ENCODE data around the gene OPA1.

OPA1 gene

DNA sequence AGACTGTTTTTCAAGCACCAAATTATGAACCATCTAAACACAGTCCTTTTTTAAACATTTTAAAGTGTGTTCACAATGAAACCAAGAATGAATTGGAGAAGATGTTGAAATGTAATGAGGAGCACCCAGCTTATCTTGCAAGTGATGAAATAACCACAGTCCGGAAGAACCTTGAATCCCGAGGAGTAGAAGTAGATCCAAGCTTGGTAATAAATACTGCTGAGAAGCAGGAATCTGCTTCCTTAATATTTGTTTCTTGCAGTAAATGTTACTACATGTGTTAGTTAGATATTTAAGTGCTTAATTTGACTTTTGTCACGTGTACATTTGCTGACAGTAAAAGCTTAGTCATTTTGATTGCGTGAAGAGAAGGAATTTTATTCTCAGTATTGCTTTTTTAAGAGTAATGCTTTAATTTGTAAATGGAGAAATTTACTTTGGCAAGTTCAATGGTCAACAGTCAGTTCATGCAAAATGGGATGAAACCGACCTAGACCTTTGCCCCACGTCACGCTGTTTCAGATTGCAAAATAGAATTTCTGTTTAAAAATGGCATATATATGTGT is 69.8 kb downstream of the OPA1 start:
- H3K9ac ChIP-seq (ENCODE audit: low read length), result no peak overlapping the region
- no peak overlapping the region for H3K27ac ChIP-seq (ENCODE audit: low read depth, low read length)
- H3K4me3 ChIP-seq (ENCODE audit: low read length), result no peak overlapping the region
- peaks cover 14% of the 10 kb centered on the region for H3K36me3 ChIP-seq (ENCODE audit: control insufficient read depth, insufficient read depth, low read length)
- no peaks in the 10 kb centered on the region for H3K27me3 ChIP-seq (ENCODE audit: control insufficient read depth, insufficient read depth, low read length)
- no peaks in the 10 kb centered on the region for H3K4me1 ChIP-seq (ENCODE audit: control insufficient read depth, insufficient read depth, low read length)

- peaks cover 18% of the 10 kb centered on the region for H3K36me3 ChIP-seq (ENCODE audit: control insufficient read depth, insufficient read depth, low read length)
Measured at GRCh38 chr3:193665370-193665989, 72.5 kb downstream of the OPA1 start.

GRCh38 chr3:193673845-193674244 is 80.8 kb downstream of the OPA1 start:
- H3K4me3 ChIP-seq (ENCODE audit: low read length), result no peak overlapping the region
- no peaks in the 10 kb centered on the region for H3K36me3 ChIP-seq (ENCODE audit: control insufficient read depth, insufficient read depth, low read length)
- H3K9ac ChIP-seq (ENCODE audit: low read length), result no peak overlapping the region
- H3K4me1 ChIP-seq (ENCODE audit: control insufficient read depth, insufficient read depth, low read length), result no peaks in the 10 kb centered on the region
- no peak overlapping the region for H3K27ac ChIP-seq (ENCODE audit: low read depth, low read length)
- no peaks in the 10 kb centered on the region for H3K27me3 ChIP-seq (ENCODE audit: control insufficient read depth, insufficient read depth, low read length)

More at GRCh38 chr3:193665370-193665989, 72.5 kb downstream of the OPA1 start:
- no peak overlapping the region for H3K4me3 ChIP-seq (ENCODE audit: low read length)
- no peaks in the 10 kb centered on the region for H3K4me1 ChIP-seq (ENCODE audit: control insufficient read depth, insufficient read depth, low read length)
- H3K27ac ChIP-seq (ENCODE audit: low read depth, low read length), result no peak overlapping the region
- no peak overlapping the region for H3K9ac ChIP-seq (ENCODE audit: low read length)
- no peaks in the 10 kb centered on the region for H3K27me3 ChIP-seq (ENCODE audit: control insufficient read depth, insufficient read depth, low read length)

- H3K4me3 ChIP-seq (ENCODE audit: low read length), result no peak overlapping the region
- H3K27me3 ChIP-seq (ENCODE audit: control insufficient read depth, insufficient read depth, low read length), result no peaks in the 10 kb centered on the region
- no peak overlapping the region for H3K9ac ChIP-seq (ENCODE audit: low read length)
- H3K4me1 ChIP-seq (ENCODE audit: control insufficient read depth, insufficient read depth, low read length), result no peaks in the 10 kb centered on the region
- H3K36me3 ChIP-seq (ENCODE audit: control insufficient read depth, insufficient read depth, low read length), result no peaks in the 10 kb centered on the region
- no peak overlapping the region for H3K27ac ChIP-seq (ENCODE audit: low read depth, low read length)
Measured at GRCh38 chr3:193674714-193675113, 81.7 kb downstream of the OPA1 start.

DNA sequence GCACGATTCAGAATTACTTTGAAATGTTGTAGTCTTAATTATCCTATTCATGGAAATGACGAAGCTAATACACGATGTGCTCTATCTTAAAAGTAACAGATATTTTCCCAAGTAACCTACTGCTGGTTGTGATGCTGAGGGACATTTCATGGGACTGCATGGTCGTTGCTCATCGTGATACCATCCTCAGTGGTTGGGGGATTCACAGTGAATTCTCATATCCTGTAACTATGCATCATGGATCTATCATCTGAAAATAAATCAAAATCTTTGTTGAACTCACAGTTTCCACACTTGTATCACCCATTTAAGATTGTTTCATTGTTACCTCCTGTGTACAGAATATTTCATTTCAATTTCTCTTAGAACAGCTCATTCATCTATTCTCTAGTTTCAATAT is 84.7 kb downstream of the OPA1 start:
- Histone ChIP-seq H3K36me3 (ENCODE audit: control insufficient read depth, insufficient read depth, low read length) (no peaks in the 10 kb centered on the region), H3K4me1 (ENCODE audit: control insufficient read depth, insufficient read depth, low read length) (no peaks in the 10 kb centered on the region), H3K4me3 (ENCODE audit: low read length) (no peak overlapping the region), H3K27ac (ENCODE audit: low read depth, low read length) (no peak overlapping the region), H3K9ac (ENCODE audit: low read length) (no peak overlapping the region), H3K27me3 (ENCODE audit: control insufficient read depth, insufficient read depth, low read length) (no peaks in the 10 kb centered on the region)

GRCh38 chr3:193680220-193680619 is 87.2 kb downstream of the OPA1 start:
- no peaks in the 10 kb centered on the region for H3K36me3 ChIP-seq (ENCODE audit: control insufficient read depth, insufficient read depth, low read length)
- H3K9ac ChIP-seq (ENCODE audit: low read length), result no peak overlapping the region
- H3K4me3 ChIP-seq (ENCODE audit: low read length), result no peak overlapping the region
- H3K27ac ChIP-seq (ENCODE audit: low read depth, low read length), result no peak overlapping the region
- H3K4me1 ChIP-seq (ENCODE audit: control insufficient read depth, insufficient read depth, low read length), result no peaks in the 10 kb centered on the region
- H3K27me3 ChIP-seq (ENCODE audit: control insufficient read depth, insufficient read depth, low read length), result no peaks in the 10 kb centered on the region

DNA sequence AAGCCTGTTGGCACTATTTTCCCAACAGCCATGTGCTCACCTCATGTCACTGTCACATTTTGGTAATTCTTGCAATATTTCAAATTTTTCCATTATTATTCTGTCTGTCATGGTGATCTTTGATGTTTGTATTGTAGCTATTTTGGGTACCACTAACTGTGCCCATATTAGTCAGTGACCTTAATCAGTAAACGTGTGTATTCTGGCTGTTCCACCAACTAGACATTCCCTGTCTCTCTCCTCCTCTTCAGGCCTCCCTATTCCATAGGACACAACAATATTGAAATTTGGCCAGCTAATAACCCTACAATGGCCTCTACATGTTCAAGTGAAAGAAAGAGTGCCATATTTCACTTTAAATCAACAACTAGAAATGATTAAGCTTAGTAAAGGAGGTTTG is 88.6 kb downstream of the OPA1 start:
- Histone ChIP-seq H3K4me3 (ENCODE audit: low read length) (no peak overlapping the region), H3K27ac (ENCODE audit: low read depth, low read length) (no peak overlapping the region), H3K36me3 (ENCODE audit: control insufficient read depth, insufficient read depth, low read length) (no peaks in the 10 kb centered on the region), H3K9ac (ENCODE audit: low read length) (no peak overlapping the region), H3K4me1 (ENCODE audit: control insufficient read depth, insufficient read depth, low read length) (no peaks in the 10 kb centered on the region), H3K27me3 (ENCODE audit: control insufficient read depth, insufficient read depth, low read length) (no peaks in the 10 kb centered on the region)

- no peaks in the 10 kb centered on the region for H3K27me3 ChIP-seq (ENCODE audit: control insufficient read depth, insufficient read depth, low read length)
- no peaks in the 10 kb centered on the region for H3K4me1 ChIP-seq (ENCODE audit: control insufficient read depth, insufficient read depth, low read length)
- no peak overlapping the region for H3K27ac ChIP-seq (ENCODE audit: low read depth, low read length)
- H3K9ac ChIP-seq (ENCODE audit: low read length), result no peak overlapping the region
- no peak overlapping the region for H3K4me3 ChIP-seq (ENCODE audit: low read length)
- peaks cover 3% of the 10 kb centered on the region for H3K36me3 ChIP-seq (ENCODE audit: control insufficient read depth, insufficient read depth, low read length)
Measured at GRCh38 chr3:193686665-193687483, 93.9 kb downstream of the OPA1 start.

- Histone ChIP-seq H3K27ac (ENCODE audit: low read depth, low read length) (no peak overlapping the region), H3K4me1 (ENCODE audit: control insufficient read depth, insufficient read depth, low read length) (no peaks in the 10 kb centered on the region), H3K36me3 (ENCODE audit: control insufficient read depth, insufficient read depth, low read length) (peaks cover 3% of the 10 kb centered on the region), H3K9ac (ENCODE audit: low read length) (no peak overlapping the region), H3K4me3 (ENCODE audit: low read length) (no peak overlapping the region), H3K27me3 (ENCODE audit: control insufficient read depth, insufficient read depth, low read length) (no peaks in the 10 kb centered on the region)
Measured at GRCh38 chr3:193688834-193689714, 96.1 kb downstream of the OPA1 start.

DNA sequence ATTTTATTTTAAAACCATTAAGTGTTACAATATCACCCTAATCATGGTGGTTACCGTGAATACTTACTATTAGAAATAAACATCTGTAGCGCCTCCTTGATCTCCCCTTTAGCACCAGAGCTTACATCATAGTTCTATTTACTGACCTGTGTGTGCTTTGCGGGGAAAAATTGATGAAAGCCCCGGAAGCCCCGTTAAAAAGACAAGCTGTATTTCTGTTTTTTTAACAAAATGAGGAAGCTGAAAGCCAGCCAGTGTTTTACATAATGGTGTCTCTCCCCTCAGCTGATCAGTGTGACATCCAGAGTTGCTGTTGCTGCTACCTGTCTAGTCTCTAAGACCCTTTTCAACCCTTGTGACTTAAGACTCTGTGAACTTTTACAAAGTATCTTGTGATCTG is 100.8 kb downstream of the OPA1 start:
- H3K27me3 ChIP-seq (ENCODE audit: control insufficient read depth, insufficient read depth, low read length), result no peaks in the 10 kb centered on the region
- H3K36me3 ChIP-seq (ENCODE audit: control insufficient read depth, insufficient read depth, low read length), result peaks cover 3% of the 10 kb centered on the region
- H3K9ac ChIP-seq (ENCODE audit: low read length), result no peak overlapping the region
- no peak overlapping the region for H3K4me3 ChIP-seq (ENCODE audit: low read length)
- H3K4me1 ChIP-seq (ENCODE audit: control insufficient read depth, insufficient read depth, low read length), result no peaks in the 10 kb centered on the region
- H3K27ac ChIP-seq (ENCODE audit: low read depth, low read length), result no peak overlapping the region

DNA sequence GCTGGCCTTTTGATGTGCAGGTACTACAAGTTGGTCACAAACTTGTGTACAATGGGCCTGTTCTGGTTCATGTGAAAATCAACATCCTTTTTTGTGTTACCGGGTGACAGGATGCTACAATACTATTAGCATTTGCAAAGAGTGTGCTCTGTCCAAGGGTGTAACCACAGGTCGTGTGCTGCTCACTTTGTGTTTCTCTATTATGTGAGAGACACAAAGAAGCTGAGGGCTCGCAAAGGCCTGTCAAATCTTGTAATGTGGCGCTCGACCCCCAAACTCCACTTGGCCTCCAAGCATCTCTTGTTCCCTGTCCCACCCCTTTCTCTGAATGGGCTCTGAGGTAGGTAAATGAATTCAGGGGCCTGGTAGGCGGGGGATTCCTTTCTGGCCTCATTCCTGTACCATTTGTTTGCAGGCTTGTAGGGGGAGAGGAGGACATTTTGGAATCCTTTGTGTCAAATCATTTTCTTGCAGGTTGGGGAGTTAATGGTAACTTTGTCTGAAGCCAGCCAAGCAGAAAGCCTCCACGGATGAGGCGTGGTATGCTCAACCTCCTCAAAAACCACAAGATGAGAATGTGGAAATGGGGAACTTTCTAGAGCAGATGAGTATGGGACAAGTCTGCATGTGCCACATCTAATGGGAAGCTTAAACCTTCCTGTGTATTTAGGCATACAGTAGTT is 109.1 kb downstream of the OPA1 start:
- Histone ChIP-seq H3K27ac (ENCODE audit: low read depth, low read length) (no peak overlapping the region), H3K36me3 (ENCODE audit: control insufficient read depth, insufficient read depth, low read length) (no peaks in the 10 kb centered on the region), H3K4me3 (ENCODE audit: low read length) (no peak overlapping the region), H3K4me1 (ENCODE audit: control insufficient read depth, insufficient read depth, low read length) (no peaks in the 10 kb centered on the region), H3K9ac (ENCODE audit: low read length) (no peak overlapping the region), H3K27me3 (ENCODE audit: control insufficient read depth, insufficient read depth, low read length) (no peaks in the 10 kb centered on the region)

GRCh38 chr3:193702967-193703366 is 110.0 kb downstream of the OPA1 start:
- Histone ChIP-seq H3K27ac (ENCODE audit: low read depth, low read length) (no peak overlapping the region), H3K4me1 (ENCODE audit: control insufficient read depth, insufficient read depth, low read length) (no peaks in the 10 kb centered on the region), H3K36me3 (ENCODE audit: control insufficient read depth, insufficient read depth, low read length) (no peaks in the 10 kb centered on the region), H3K27me3 (ENCODE audit: control insufficient read depth, insufficient read depth, low read length) (no peaks in the 10 kb centered on the region), H3K9ac (ENCODE audit: low read length) (no peak overlapping the region), H3K4me3 (ENCODE audit: low read length) (no peak overlapping the region)
